AML-193 (cell line): ENCODE data around the gene AURKA.
A peak's percentile ranks its signal among the peaks of the same experiment; 100 is the strongest.
"Not testable (repeated sequence)": the region's sequence is repeated elsewhere in the genome, so short reads cannot be mapped to it uniquely, and the experiment has no call there.

ENCODE experiments used
- DNase-seq, 2 experiments: peaks; one replicate each; lab custom pipeline; 2025; lab: John Stamatoyannopoulos, UW

AURKA gene

DNA sequence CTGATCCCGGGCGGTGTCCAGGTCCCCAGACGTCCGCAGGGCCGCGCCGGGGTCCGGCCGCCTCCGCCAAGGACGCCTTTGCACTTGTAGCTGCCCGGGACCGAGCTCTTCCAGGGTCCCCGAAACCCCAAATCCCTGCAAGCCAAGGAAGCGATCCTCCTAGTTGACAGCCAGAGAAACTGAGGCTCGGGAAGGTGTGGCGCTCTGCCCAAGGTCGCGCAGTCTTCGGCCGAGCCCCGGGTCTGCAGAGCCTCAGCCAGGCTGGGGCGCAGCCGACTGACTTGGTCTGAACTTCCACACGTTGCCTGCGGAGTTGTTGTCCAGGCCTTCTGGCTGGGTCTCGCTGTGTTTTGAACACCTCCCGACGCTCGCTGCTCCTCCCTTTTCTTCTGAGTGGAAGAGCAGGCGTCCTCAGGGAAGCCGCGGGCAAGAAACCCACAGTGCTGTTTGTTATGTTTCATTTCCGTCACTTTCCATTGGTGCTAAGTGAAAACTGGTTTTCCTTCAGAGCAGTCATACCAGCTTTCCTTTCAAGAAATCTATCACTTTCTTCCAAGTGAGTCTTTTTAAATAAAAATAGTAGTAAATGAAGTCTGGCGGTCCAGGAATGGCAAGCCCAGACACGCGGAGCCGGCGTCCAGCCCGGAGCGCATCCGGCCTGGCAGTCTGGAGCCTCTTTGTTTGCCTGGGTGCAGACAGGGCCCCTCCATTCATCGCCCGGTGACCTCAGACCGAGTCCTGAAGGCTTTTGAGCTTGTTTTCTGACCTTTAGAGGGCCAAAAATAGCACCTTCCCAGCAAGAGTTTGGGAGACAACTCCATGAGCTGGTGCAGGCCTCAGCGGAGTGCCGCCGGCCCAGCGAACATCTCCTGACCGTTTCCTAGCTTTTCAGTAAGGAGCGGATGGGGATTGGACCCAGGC lies 32.5 kb downstream of the AURKA start:
- DNase-seq = peak; percentile 14 to 19

DNA sequence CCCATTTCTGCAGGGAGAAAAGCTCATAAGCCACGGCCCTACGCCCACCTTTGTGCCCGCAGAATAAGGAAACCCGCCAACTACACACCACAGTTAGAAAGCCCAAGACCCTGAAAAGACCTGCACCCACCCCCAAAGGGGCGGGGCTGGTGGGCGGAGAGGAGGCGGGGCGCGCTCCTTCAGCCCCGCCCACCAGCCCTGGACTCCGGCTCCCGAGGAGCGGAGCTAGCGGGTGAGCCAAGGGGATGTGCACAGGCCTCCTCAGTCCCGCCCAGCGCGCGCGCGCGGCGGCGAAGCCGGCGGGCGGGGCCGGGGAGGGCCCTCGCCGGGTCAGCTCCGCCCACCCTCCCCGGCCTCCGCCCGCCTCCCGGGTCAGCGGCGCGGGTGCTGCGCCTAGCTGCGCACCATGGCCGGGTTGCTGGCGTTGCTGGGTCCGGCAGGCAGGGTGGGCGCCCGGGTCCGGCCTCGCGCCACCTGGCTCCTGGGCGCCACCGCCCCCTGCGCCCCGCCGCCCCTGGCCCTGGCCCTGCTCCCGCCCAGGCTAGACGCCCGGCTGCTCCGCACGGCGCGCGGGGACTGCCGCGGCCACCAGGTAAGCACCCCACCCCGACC lies 33.3 kb downstream of the AURKA start, which contains the start of gene FAM210B:
Gene FAM210B (plus strand): TSS at position 375 of the 612 bp plus-strand sequence. CDS start 32 bp downstream, at position 407.
- DNase-seq = peak; percentile 64 to 79

DNA sequence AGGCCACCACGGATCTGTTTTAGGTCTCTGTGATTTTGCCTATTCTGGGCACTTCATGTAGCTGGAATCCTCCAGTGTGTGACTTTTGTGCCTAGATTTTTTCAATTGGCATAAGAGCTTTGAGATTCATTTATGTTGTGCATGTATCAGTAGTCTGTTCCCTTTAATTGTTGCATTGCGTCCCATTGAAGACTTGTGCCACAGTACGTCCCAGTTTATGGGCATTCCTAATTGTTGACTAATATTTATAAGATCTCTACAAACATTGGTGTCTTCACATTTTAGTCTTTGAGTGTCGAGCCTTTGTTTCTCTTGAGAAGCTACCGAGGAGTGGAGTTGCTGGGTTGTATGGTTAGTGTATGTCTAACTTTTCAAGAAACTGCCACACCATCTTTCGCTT lies 33.9 kb downstream of the AURKA start:
- no peak for DNase-seq

- DNase-seq = no peak
Observed at GRCh38 chr20:56353356-56353755, 38.7 kb downstream of the AURKA start.

DNA sequence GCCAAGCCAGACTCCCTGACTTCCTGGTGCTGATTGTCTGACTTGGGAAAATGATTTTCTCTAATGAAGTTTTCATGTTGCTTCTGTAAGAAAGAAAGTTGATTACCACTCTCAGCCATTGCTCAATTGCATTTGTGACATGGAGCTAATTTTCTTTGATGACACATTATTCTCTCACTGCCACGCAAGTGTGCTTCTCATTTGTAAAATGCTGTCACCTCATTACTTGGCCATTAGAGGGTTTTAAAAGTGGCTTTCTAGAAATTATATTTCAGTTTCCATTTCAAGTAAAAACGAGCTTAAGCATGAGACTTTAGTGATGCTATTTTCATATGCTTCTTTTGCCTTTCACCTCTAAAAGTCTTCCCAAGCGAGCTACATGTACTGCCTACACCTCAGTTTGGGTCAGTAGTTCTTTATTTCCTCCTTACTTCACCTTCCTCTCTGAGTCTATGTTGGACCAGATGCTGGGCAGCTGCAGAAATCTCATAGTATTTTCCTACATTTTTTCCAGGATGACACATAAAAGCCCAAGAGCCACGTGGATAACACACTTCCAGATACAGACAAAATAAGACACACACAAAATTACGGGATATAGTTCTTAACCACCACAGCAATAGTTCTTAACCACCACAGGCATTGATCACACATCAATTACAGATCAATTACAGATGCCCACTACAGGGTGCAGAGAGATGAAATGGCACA lies 39.5 kb downstream of the AURKA start:
- DNase-seq = no peak

DNA sequence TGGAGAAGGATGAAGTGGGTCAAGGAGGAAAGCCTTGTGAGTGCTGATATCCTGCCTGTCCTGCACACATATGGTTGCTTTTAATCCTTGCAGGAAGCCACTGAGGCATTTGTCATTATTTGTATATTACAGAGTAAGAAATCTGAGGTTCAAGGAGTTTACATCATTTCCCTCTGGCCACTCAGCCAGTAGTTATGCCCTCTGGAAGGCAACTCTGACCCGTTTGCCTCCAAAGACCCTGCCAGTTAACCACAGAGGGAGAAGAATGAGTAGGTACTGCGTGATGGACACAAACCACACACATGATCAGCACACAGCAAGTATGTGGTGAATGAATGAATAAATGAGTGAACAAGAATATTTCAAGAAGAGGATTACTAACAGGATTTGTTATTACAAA lies 41.2 kb downstream of the AURKA start:
- DNase-seq = no peak

DNA sequence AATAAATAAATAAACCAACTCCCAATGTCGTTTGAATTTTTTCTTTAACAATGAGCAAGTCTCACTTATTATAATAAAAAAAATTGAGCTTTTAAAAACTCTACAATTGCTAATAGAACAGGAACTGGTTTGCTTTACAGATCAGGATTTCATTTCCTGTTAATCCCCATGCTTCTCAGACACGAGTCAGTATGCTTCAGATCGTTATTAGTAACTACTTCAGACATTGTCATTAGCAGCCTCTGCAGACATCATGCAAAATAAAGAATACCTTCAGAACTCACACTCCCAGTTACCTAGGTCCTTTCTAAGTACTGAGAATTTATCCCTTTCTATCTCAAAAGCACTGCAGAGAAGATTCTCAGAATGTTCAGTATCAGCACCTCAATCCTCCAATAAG lies 43.3 kb downstream of the AURKA start:
- no peak for DNase-seq

GRCh38 chr20:56348305-56348693 lies 43.7 kb downstream of the AURKA start:
- DNase-seq = no peak

DNA sequence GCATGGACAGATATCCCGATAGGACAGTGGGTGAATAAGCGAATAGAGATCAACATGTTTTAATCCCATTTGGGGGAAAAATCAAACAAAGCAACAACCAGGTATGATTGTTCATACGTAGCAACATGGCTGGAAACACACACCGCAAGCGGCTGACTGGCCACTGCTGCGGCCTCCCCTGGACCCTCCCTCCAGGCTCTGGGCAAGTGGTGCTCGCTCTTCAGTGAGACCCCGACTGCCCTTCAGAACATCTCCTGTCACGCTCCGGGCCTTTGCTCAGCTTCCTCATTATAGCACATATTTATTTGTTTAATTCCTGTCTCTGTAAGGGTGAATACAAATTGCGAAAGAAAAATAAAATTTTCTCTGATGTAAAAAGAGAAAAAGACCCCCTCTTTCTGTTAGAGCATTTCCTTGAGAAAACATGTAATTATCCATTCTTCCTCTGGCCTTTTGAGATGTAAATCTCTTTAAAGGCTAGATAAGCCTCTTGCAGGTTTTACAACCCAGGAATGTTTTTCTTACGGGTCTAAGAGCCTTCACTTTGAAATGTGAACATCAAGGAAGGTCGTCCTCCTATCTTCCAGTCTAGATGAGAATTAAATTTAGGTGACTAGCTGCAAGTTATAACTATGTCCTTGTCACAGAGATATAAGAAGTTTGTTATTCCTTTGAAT lies 44.2 kb downstream of the AURKA start:
- DNase-seq = no peak

GRCh38 chr20:56345911-56346310 lies 46.1 kb downstream of the AURKA start:
- DNase-seq = no peak

DNA sequence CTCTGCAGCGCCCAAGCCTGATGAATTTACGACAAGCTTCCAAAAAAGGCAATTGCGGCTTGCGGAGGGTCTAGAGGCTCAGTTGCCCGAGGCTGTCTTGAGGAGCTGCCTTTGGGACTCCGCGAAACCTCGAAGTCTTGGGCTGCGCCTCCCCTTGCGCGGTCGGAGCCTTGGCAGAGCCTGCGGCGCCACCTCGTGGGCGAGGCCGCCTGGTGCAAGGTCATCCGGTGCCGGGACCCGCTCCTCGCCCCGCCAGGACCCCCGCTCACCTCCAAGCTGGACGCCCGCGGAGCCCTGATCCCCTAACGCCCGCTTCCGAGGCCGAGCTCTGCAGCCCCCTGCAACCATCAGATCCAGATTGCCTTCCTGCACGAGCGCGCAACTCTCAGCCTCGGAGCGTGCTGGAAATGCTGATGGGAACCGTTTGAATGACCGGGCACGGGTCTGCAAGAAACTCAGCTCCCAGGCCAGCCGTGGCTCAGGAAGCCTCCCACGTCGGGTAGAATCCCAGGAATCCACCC lies 48.1 kb downstream of the AURKA start:
- DNase-seq = no peak

DNA sequence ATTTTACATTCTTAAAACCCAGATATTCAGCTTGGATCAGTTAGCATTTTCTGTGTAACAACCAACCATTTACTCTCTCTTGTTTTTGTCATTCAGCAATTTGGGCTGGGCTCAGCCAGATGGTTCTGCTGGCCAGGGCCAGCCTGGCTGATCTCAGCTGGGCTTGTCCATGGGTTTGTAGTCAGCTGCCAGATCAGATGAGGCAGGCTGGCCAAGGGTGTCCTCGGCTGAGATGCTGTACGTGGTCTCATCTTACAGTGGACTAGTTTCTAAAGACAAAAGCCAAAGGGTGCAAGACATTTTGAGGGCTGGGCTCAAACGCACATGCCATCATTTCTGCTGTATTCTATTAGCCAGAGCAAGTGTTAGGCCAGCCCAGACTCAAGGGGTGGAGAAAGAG lies 49.2 kb downstream of the AURKA start:
- no peak for DNase-seq

DNA sequence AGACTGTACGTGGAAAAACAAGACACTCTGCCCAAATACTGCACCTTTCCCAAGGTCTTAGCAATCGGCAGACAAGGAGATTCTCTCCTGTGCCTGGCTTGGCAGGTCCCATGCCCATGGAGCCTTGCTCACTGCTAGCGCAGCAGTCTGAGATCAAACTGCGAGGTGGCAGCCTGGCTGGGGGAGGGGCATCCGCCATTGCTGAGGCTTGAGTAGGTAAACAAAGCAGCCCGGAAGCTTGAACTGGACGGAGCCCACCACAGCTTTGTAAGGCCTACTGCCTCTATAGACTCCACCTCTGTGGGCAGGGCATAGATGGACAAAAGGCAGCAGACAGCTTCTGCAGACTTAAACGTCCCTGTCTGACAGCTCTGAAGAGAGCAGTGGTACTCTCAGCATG lies 55.3 kb downstream of the AURKA start:
- not testable (repeated sequence) for DNase-seq

DNA sequence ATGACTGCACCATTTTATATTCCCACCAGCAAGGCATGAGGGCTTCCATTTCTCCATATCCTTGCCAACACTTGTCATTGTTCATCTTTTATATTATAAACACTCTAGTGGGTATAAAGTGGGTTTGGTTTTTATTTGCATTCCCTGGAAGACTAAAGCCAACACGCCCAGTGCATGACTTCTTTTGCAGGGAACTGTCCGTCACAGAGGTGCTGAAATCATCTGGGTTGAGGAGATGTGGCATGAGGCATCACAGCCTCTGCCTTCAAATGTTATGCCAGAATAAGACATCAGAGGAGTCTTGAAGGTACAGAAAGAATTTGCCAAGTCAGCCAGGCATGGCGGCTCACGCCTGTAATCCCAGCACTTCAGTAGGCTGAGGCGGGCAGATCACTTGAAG lies 63.2 kb downstream of the AURKA start:
- peak in 1 of 2 experiments; percentile 3 for DNase-seq

DNA sequence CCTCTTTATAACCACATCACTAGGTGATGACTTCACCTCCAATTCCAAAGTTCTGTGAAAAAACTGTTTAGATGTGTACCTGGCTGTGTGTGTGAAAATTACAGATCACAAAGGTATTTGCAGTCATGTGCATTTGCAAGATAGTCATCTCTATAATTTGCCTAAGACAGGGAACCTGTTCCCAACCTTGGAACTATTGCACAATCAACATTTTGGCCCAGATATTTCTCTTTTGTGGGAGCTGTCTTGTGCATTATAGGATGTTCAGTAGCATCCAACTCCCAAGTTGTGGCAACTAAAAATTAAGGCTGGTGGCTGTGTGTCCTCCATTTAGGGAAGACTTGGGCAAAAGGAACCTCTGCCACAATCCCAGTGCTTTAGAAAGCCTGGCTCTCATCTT lies 67.2 kb downstream of the AURKA start:
- DNase-seq = no peak

GRCh38 chr20:56323656-56324055 lies 68.4 kb downstream of the AURKA start:
- no peak for DNase-seq

DNA sequence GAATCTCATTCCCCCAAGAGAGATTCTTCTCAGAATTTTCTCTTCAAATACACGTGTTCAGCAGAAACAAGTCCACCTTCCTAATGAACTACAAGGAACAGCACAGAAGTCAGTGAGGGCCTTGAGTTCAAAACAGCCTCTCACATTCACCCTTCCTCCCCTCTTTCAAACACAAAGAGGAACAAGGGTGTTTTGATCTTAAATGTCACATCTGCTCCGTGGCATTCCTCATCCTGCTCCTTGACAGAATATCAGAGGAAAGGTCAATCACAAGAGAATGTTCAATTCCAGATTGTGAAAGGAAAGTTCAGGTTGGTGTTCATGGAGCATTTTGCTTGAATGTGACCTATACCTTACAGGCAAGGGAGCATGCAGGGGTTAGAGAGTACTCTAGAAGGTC lies 68.8 kb downstream of the AURKA start:
- DNase-seq = no peak

DNA sequence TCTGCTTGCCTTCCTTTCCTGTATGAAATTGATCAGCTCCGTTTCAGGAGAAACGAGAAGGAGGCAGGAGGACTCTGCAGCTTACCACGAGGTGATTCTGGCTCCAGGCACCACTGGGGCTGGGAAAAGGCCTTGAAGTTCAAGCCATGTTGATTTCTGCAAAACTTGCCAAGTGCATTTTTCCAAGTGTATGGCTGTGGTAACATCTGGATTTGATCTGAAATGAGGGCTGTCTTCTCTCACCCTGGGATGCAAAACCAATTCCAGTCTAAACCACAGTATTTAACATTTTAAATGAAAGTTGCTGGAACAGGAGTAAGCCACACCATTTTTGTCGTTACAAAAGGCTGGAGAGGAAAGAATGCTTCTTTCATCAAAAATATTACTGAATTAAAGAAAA lies 69.3 kb downstream of the AURKA start:
- DNase-seq = no peak
